Pons (tissue), 1 donor: ENCODE measurements around the gene FCHO2.
"Not testable (repeated sequence)": the region's sequence is repeated elsewhere in the genome, so short reads cannot be mapped to it uniquely, and the experiment has no call there.

Experiments used
- DNase-seq: peaks from one replicate; pipeline ENCODE4 v3.0.0-alpha.2; 2016; ENCODE audit warnings: low spot score

Gene FCHO2, protein sequence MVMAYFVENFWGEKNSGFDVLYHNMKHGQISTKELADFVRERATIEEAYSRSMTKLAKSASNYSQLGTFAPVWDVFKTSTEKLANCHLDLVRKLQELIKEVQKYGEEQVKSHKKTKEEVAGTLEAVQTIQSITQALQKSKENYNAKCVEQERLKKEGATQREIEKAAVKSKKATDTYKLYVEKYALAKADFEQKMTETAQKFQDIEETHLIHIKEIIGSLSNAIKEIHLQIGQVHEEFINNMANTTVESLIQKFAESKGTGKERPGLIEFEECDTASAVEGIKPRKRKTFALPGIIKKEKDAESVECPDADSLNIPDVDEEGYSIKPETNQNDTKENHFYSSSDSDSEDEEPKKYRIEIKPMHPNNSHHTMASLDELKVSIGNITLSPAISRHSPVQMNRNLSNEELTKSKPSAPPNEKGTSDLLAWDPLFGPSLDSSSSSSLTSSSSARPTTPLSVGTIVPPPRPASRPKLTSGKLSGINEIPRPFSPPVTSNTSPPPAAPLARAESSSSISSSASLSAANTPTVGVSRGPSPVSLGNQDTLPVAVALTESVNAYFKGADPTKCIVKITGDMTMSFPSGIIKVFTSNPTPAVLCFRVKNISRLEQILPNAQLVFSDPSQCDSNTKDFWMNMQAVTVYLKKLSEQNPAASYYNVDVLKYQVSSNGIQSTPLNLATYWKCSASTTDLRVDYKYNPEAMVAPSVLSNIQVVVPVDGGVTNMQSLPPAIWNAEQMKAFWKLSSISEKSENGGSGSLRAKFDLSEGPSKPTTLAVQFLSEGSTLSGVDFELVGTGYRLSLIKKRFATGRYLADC

DNA sequence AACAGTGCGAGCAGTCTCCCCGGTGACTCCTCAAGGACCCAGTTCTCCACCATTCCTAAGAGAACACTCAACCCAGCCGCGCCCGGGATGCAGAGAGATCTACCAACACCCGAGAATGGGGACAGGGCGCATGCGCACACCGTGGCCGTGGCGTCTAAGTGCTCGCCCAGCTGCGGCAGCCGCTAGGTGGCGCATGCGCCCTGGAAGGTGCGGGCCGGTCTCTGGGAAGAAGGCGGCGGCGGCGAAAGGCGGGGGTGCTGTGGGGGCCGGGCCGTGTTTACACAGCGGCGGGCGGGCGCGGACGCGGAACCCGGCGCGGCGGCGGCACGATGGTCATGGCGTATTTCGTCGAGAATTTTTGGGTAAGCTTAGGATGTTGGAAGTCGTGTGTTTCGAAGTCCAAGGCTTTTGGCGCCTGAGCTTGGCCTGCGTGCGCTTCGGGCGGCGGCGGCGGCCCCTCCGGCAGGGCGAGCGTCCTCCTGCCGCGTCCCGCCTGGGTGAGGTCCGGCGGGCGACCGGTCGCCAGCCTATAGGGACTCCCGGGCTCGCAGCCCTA is at the start of gene FCHO2:
Gene FCHO2, plus strand, starts transcription at position 274 of the 556 bp plus-strand sequence. Its CDS starts 56 bp downstream, at position 330.
- DNase-seq, result peak; percentile 97

DNA sequence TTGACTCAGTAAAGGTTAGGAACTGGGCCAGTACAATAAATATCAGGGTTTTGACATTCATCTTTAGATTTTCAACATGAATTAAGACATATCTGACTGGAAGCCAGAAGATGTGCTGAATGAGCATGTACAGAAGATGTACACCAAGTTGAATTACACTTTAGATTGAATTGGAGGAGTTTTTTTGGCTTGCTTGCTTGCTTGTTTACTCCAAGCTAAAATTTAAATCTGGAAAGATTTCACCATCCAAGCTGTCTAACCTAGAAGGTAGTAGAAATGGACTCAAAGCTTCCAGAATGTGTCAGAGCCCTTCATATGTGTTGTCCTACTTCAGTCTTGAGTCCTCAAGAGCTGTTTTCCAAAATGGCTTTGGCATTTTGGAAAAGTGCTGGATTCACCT is 49.0 kb upstream of the FCHO2 start:
- DNase-seq, result no peak

DNA sequence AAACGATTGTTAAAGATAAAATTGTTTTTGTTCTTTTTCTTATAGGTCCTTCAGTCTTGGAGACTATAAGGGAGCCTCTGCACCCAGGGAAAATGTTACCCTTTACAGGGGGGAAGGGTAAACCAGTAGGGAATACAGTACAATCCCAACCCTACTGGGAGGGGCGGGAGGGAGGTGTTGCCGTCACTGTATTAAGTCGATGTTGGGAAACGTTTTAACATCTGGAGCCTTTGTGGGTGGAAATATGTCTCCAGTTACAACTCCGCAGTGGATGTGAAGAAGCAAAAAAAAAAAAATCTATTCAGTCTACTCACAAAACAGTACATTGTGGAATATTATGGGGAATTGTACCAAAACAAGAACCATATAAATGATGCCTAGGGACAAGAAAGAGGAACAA is 47.2 kb upstream of the FCHO2 start:
- no peak for DNase-seq

DNA sequence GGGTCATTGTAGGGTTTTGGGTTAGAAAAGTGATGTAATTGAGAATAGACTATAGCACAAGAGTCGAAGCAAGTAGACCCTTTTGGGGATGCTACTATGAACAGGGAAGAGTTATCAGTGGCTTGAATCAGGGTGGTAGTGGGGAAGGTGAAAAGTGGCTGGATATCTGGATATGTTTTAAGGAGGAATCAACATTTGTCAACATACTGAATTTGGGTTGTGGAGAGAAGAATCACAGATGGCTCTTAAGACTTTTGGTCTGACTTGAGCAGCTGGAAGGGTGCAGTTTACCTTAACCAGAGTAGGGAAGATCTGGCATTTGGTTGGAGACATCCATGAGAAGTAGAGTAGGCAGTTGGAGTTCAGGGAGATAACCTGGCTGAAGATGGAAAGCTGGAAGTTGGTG is 38.5 kb upstream of the FCHO2 start:
- no peak for DNase-seq

DNA sequence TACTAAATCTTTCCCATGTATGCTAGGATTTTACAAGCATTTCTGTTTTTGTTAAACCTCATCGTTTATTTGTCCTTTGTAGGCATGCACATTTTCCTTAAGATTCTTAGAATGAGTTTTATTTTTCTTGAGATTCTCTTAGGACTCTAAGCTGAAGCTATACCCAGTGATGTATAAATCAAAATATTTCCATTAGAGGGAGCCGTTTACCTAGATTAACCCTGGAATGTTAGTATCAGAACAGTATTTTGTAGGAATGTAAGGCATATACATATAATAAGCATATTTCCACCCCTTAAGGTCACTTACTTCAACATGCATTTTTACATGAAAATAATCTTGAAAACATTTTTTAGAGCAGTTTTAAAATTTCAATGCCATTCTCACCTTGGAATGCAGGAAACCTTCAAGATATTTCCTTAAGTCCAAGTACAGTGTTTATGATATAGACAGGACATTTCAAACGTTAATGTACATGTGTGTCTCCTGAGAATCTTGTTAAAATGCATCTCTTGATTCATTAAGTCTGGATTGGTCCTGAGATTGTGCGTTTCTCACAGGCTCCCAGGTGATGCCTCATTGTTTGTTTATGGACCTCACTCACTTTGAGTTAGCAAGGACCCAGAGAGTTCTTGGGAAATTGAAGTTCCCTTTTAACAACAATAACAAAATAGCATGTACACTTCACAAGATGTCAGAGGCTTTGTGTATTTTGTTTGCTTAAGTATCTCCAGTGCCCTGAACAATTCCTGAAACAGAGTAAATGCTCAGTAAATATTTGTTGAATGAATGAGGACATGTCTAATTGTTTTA is 34.9 kb upstream of the FCHO2 start:
- no peak for DNase-seq

DNA sequence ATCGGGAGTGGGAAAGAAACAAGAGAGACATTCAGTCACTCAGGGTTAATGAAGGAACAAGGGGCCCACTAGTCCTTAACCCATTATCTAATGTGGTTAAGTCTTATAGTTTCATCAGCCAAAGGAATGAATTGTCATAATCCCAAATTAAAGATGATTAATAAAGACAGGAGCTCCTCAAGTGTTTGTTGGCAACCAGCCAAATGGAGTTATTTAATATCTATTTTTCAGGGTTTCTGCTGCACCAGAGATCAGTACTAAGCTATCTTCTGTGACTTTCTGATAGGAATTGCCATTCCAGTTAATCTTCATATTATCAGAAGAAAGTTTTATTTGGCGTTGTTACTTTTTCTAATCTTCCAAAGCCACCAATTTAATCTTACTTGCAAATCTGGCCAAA is 34.0 kb upstream of the FCHO2 start:
- DNase-seq, result no peak

DNA sequence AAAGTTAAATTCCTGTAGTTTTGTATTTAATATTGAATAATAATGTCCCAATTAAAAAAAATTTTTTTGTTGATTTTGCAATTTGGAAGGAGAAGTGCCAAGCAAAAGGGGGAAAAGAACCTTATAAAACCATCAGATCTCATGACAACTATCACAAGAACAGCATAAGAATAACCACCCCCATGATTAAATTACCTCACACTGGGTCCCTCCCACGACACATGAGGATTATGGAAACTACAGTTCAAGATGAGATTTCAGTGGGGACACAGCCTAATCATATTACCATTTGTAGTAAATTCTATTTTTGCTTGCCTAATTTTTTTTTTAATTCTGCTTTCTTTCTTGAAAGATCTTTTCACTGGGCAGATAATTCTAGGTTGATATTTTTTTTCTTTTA is 33.4 kb upstream of the FCHO2 start:
- no peak for DNase-seq

DNA sequence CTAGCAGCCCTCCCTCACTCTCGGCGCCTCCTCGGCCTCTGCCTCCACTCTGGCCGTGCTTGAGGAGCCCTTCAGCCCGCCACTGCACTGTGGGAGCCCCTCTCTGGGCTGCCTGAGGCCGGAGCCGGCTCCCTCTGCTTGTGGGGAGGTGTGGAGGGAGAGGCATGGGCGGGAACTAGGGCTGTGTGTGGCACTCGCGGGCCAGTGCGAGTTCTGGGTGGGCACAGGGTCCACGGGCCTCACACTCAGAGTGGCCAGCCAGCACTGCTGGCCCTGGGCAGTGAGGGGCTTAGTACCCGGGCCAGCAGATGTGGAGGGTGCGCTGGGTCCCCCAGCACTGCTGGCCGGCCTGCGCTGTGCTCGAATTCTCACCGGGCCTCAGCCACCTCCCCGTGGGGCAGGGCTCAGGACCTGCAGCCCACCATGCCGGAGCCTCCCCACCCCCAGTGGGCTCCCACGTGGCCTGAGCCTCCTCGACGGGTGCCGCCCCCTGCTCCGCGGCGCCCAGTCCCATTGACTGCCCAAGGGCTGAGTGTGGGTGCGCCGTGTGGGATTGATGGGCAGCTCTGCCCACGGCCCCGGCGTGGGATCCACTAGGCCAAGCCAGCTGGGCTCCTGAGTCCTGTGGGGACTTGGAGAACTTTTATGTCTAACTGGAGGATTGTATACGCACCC is 30.4 kb upstream of the FCHO2 start:
- DNase-seq, result no peak

DNA sequence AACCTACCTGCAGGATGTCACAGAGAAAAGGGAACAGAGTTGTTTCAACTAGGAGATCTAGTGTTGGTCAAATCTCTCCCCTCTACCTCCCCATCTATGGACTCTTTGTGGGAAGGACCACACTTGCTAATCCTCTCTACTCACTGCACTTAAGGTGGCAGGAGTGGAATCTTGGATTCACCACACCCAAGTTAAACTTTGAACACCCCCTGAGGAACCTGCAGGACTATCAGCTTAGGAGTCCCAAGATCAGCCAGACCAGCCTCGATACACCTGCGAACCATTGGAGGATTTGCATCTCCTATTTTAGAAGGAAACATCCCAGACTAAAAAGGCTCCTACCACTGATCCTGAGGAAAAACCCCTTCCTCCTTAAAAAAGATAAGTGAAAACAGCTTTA is 23.2 kb upstream of the FCHO2 start:
- not testable (repeated sequence) for DNase-seq

DNA sequence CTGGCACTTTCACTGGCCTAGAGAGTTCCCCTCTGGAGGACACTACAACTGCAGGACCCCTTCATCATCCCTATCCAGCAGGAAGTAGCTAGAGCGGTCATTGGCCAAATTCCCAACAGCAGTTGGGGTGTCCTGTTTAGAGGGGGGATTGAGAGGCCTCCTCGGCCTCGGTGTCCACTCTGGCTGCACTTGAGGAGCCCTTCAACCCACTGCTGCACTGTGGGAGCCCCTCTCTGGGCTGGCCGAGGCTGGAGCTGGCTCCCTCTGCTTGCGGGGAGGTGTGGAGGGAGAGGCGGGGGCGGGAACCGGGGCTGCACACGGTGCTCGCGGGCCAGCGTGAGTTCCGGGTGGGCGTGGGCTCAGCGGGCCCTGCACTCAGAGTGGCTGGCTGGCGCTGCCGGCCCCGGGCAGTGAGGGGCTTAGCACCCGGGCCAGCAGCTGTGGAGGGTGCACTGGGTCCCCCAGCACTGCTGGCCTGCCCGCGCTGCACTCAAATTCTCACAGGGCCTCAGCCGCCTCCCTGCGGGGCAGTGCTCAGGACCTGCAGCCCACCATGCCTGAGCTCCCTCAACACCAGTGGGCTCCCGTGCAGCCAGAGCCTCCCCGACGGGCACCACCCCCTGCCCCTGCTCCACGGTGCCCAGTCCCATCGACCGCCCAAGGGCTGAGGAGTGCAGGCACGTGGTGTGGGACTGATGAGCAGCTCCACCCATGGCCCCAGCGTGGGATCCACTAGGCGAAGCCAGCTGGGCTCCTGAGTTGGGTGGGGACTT is 20.7 kb upstream of the FCHO2 start:
- not testable (repeated sequence) for DNase-seq

DNA sequence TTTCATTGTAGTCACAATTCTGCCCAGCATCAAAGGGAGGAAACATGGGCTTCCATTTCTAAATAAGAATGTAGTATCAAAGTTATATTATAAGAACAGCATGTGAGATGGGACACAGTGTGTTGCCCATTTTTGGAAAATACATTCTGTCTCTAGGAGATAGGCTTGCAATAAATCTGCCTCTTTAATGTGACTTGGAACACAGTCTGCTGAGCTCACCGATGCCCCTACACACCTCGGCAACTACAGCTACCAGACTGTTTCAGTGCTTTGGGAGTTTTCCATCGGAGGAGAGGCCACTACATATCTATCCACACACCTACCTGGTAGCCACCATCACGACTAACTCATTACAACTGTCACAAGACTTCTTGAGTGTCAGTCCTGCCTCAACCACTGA is 18.9 kb upstream of the FCHO2 start:
- no peak for DNase-seq

DNA sequence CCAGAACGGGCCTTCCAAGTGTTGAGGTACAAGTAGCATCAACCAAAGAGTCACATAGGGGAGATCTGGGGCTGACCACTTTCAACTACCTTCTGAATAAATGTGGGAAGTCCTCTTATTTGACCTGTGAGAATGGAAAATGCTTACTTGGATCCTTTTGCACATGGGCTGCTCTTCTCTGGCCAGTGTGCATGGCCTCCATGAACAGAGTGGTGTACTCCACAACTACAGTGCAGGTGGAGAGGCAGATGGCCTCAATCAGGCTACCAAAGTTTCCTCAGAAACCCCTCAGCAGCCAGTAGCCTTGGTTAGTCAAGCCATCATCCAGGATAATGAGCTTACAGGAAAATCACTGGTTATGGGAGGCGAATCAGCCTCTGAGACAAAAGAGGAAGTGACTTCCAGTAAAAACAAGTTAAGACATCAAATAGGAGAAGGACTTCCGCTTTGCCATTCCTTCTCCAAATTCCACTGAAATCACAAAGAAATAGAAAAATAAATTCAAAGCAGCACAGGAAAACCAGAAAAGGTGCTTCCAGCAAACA is 18.3 kb upstream of the FCHO2 start:
- DNase-seq, result peak; percentile 17

DNA sequence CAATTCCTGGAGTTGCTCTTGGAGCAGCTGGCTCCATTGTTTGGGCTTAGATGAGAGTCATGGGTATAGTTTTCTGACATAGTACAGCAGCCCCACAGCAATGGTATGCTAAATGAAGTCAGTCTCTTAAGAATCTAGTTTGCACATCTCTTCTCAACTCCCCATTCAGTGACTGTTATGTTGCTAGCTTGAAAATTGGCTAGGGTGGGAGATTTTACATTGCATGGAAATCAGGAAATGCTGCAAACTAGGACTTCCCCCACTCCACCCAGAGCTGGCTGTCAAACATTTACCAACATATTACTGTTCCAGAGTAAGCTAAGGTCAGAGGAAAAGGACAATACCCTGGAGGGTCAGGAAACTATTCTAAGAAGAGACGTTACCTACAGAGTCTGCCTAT is 17.6 kb upstream of the FCHO2 start:
- DNase-seq, result no peak

DNA sequence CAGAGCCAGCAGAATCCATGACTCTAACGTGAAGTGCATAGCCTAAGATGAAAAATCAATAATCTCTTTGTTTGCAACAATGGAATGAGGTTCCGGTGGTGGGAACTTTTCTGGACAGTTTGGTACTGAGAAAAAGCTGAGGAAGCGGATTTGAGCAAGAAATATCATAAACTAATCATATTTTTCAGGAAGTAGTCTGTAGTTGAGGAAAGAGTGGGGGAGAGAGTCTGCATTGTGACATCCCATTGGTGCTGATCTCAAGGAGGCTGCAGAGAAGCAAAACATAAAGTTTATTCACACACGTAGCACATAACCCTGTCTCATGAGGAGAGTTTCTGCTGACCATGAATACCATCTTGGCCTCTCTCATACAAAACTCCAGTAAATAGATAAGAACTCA is 15.8 kb upstream of the FCHO2 start:
- DNase-seq, result no peak

DNA sequence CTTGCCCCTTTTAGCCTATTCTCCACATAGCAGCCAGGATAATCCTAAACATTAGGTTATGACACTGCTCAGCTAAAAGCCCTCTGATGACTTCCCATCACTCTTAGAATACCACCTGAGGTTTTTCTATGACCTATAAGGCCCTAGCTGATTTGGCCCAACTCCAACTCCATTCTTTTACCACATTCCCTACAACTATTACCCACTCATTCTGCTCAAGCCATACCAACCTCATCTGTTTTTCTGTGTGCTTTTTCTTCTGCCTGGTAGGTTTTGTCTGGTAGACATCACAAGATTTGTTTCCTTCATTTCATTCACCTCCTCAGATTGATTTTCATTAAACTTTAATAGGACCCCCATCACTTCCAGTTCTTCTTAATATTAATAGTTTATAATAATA is 12.5 kb upstream of the FCHO2 start:
- DNase-seq, result no peak

DNA sequence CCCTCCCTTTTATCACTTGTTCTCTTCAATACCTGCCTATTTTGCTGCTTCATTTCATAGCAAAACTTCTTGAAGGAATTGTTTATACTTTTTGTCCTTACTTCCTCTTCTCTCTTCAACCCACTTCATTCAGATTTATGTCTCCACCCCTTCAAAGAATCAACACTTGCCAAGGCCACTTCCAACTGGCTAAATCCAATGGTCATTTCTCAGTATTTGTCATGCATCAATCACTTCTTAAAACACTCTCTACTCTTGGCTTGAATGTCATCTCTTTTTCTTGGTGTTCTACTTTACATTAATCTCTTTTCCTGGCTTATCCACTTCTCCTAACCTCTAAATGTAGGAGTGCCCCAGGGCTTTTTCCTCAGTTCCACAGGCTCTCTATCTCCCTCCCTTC is 8.3 kb upstream of the FCHO2 start:
- no peak for DNase-seq

DNA sequence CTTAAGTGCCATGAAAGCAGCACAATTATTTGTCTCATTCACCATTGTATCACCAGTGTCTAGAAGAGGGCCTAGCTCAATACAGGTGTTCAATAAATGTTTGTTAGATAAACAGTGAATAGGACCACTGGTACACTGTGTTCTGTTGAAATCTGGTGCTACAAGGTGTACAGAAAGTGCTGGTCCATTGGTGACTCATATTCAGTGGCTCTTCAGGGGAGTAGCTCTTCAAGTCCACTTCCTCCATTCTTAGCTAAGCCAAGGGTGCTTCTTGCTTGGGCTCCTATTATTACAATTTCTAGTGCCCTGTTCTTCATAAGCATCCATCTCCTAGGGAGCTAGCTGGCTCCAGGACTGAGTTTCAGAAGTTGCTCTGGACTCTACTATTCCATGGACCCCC is 6.4 kb upstream of the FCHO2 start:
- no peak for DNase-seq

DNA sequence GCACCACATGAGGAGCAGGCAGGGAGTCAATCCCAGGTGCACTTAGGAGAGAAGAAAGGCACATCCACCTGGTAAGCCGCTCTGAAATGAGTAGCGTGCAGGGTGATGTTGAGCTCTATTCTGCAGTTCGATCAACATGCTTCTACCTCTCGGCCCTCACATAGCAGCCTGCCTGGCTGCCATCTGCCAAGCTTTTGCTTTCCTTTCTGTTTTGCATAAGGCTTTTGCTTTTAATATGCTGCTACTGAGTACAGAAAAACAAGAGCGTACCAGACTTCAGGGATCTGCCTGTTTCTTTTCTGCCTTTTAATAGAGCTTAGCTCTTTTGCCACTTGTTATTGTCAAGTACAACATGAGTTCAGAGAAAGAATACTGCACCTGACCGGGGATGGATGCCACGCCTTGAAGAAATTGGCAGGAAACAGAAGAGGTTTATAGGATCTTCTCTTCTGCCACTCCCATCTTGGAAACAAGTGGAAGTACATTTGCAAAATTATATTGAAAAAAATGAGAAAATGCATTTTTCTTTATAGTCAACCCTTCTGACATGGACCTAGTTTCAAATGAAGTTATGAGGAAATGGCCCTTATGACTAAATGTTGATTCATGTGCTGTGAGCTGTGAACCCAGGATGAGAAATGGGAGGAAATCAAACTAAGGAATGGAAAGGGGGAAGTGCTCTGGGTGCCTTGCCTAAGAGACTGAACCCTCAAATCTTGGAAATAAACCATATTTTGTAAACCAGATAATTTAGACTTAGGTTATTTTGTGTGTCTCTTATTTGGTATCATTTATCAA is 4.0 kb upstream of the FCHO2 start:
- no peak for DNase-seq

DNA sequence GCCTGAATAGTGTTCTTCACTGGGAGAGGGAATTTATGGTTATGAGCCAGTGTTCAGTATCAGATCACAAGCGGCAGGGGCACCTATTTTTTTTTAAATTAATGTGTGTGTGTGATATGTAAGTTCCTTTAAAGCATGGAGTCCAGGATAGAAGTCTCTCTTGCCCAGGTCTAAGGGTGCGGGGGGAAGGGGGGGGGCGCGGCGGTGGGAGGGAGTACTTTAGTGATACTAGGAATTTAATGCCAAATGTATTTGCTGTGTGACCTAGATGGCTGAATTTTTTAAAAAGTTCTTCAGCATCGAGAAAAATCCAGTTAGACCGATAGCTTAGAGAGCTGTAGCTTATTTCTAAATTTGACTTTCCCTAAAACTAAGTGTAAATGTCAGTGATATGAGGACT is 1.5 kb upstream of the FCHO2 start:
- DNase-seq, result no peak
